ENCODE measurements around the gene VILL.

- TF ChIP-seq CTCF (conservative IDR thresholded peaks at IDR 0.05): no peak
- TF ChIP-seq ZFX (IDR thresholded peaks at IDR 0.05): no peak
These were observed at the start of gene VILL for GRCh38 chr3:37990527-37990926.
